T follicular helper cell (primary cell): ENCODE measurements around the gene APBA3.

Experiments
- DNase-seq: peaks from one replicate; pipeline ENCODE4 v3.0.0-alpha.2; 2020; ENCODE audit warnings: low read depth
- total RNA-seq, 2 experiments: gene quantifications; one replicate each; lab custom pipeline; 2026; lab: John Stamatoyannopoulos, UW

APBA3 gene, protein sequence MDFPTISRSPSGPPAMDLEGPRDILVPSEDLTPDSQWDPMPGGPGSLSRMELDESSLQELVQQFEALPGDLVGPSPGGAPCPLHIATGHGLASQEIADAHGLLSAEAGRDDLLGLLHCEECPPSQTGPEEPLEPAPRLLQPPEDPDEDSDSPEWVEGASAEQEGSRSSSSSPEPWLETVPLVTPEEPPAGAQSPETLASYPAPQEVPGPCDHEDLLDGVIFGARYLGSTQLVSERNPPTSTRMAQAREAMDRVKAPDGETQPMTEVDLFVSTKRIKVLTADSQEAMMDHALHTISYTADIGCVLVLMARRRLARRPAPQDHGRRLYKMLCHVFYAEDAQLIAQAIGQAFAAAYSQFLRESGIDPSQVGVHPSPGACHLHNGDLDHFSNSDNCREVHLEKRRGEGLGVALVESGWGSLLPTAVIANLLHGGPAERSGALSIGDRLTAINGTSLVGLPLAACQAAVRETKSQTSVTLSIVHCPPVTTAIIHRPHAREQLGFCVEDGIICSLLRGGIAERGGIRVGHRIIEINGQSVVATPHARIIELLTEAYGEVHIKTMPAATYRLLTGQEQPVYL
- total RNA-seq = 42.5 to 53.3 reads per million in 2 experiments

DNA sequence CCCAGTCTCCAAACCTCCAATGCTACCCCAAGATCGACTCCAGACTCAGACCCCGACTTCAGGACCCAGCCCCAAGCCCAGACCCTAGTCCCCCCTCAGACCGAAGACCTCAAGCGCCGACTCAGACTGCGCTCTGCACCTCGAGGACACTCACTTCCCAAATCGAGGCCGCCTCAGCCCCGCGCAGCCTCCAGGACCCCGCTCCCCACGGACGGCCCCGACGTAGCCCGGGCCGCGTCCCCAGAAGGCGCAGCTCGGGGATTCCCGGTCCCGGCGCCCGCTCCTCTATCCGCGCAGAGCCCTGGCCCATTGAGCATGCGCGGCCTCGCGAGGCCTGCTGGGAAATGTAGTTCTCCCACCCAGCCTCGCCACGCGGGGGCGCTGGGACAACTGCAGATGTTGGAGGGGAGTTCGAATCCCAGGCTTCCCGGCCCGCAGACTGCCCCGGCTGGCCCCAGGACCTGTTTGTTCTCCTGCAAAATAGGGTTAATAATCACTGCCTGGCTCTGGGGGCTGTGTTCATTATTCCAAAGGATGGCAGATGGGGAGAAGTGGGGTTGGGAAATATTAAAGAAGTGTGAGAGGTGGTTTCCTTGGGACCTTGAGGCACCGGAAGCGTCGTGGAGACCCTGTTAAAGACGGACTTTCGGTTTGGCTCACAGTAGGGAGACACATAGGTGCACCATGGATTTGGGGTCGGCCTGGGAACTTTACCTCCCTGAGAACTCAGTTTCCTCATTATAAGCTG is at the start of gene APBA3:
TSS of gene APBA3 (minus strand) at position 311 of the 748 bp plus-strand sequence. CDS start 1,428 bp downstream, outside the sequence.
- peak; percentile 91 for DNase-seq

GRCh38 chr19:3810708-3811355 is 49.3 kb upstream of the APBA3 start:
- DNase-seq = no peak

DNA sequence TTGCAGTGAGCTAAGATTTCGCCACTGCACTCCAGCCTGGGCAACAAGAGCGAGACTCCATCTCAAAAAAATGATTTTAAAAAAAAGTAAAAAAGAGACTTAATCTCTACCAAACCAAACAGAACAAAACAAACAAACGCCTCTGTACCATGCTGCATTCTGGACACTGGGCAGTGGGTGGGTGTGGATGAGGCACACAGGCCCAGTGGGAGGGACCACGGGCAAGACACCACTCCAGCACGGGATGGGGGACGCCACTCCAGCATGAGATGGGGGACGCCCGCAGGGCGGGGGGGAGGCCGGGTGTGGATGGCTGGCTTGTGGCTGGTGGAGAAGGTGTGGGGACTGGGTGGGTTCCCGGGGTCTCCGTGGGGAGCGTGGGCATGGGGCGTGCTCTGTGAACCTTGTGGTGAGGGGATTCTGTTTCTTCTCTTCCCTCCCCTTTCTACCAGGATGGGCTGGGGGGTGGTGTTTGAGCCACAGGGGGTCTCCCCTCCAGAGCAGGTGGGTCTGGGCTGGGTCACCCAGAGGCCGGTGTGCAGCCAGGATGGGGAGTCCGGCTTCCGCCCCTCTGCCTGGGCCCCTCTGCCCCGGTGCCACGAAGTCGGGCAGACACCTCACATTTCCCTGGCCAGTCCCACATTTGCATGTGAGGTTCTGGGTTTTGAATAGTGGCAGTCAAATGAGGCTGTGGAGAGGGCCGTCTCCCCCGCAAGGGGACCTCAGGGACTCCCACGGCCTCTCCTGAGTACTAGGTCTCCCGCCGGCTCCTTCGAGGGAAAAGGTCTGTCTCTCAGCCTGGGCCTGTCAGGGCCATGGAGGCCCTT is 48.6 kb upstream of the APBA3 start:
- DNase-seq = no peak

GRCh38 chr19:3808420-3809143 is 47.1 kb upstream of the APBA3 start:
- DNase-seq = no peak

GRCh38 chr19:3807574-3808354 is 46.3 kb upstream of the APBA3 start:
- no peak for DNase-seq

DNA sequence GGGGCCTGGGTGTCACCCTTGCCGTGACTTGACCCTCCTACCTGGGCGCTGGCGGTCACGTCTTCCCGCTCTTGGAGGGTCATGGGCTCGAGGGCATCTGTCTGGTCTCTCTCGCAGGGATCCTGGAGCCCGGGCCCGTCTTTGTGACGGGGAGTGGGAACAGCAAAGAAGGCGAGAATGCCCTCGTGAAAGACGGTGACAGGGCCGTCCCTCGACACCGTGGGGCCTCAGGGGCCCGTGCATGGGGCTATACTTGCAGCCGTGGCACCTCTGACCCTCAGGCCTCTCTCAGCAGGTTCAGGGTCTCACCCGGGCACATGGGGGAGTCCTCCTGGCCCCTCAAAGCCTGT is 45.6 kb upstream of the APBA3 start:
- no peak for DNase-seq

GRCh38 chr19:3805859-3806258 is 44.4 kb upstream of the APBA3 start:
- no peak for DNase-seq

DNA sequence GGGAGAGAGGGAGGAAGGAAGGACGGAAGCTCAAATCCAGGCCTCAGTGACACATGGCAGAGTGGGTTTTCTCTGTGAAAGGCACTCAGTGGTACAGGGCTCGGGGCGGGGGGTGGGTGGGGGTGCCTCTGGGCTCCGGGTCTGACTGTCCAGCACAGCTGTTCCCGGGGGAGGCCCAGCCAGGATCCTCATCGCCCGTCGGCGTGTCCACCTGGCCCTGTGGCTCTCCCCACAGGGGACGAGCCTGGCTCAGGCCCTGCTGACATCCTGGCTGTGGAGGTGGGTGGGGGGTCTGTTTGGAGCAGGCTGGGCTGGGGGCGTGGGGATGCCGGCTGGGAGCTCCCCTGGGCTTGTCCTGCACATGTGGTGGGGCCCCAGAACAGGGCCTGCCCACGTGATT is 42.9 kb upstream of the APBA3 start:
- DNase-seq = no peak

DNA sequence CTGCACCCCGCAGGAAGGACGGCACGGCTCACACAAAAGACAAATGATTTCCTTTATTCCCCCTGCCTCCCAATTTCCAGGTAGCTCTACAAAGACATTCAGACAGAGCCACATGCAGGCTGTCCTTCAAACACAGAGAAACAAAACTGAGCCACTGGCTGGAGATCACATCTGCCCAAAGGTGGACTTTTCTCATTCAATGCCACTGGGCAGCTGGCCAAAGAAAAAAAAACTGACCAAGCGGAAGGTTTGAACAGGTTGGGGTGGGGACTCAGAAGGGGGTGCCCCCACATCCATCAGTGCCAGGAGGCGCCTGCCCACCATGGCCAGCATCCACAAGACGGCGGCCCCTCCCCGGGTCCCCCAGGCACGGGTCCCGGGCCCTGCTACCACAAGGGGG is 42.5 kb upstream of the APBA3 start:
- DNase-seq = no peak

- no peak for DNase-seq
Observed at GRCh38 chr19:3803114-3803888, 41.8 kb upstream of the APBA3 start.

- DNase-seq = peak; percentile 26
Observed at GRCh38 chr19:3801412-3802096, 40.1 kb upstream of the APBA3 start.

GRCh38 chr19:3800996-3801395 is 39.5 kb upstream of the APBA3 start:
- DNase-seq = no peak

GRCh38 chr19:3798137-3798536 is 36.6 kb upstream of the APBA3 start:
- no peak for DNase-seq

DNA sequence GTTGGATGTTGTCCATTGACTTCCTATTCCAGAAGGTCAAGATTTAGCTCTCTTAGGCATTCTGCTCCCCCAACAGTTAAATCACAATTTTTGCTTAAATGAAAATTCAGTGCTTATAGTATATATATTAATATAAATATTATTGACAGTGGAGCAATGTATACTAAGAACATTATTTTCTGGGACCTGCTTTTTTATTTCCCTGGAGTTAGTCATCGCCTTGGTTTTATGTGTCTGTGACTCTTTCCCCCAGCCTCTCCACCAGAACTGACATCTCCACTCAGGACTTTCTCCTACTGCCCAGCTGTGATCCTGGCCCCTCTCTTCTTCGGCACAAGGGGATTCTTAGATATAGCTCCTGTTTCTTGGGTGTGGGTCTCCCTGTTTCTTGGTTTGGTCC is 34.9 kb upstream of the APBA3 start:
- no peak for DNase-seq

- DNase-seq = no peak
Observed at GRCh38 chr19:3793799-3794198, 32.3 kb upstream of the APBA3 start.

DNA sequence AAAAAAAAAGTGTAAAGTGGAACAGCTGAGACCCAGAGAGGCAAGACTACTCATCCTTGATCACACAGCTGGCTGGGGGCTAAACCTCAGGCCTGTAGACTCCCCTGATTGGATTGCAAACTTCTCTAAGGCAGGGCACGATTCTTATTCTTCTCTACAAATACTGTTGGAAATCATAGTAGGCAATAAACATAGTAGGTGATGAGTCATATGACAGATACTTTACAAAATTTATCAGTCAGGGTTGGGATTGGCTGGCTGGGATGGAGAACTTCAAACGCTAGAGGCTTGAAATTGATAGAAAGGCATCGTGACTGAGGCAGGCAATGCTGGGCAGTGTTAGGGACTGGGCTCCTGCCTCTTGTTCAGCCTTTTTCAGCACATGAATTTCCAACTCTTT is 30.6 kb upstream of the APBA3 start:
- no peak for DNase-seq

DNA sequence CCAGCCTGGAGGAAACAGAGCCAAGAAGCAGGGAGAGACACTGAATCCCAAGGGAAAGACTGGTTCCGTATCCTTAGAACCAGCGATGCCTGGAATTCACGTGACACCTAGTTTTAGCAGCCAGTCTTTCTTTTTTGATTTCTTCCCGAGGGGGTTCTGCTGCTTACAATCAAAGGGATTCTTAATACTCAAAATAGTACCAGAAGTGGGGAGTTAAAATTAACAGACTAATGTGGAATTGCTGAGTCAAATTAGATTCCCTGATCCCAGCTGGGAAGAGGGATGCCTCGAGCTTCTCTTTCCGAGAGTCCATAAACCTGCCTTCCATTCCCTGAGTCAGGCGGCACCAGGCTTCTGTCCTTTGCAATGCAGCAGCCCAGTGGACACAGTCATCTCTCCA is 29.4 kb upstream of the APBA3 start:
- DNase-seq = no peak

GRCh38 chr19:3790209-3790734 is 28.8 kb upstream of the APBA3 start:
- DNase-seq = no peak
